Common myeloid progenitor, CD34-positive (primary cell): ENCODE data around the gene IRAK3.
"Not testable (repeated sequence)": the region's sequence is repeated elsewhere in the genome, so short reads cannot be mapped to it uniquely, and the experiment has no call there.

ENCODE experiments used
- CTCF ChIA-PET: fragments of 350-600 bp; sonication (Branson Sonifier 250); formaldehyde crosslinking; loops from one replicate; lab custom pipeline; 2021; ENCODE audit warnings: antibody characterized with exemption; lab: Charles Lee
- POLR2A ChIA-PET: fragments of 350-600 bp; sonication (Branson Sonifier 250); formaldehyde crosslinking; loops from one replicate; lab custom pipeline; 2021; ENCODE audit warnings: antibody characterized with exemption; lab: Charles Lee
- DNase-seq, 3 donors: peaks; one replicate each; pipeline versions ENCODE4 v3.0.0 to v3.0.0-alpha.2; 2013
- H3K27ac ChIP-seq, 2 experiments: 1 replicate in 1 of 2; 2 replicates in 1 of 2; pipeline ENCODE4 v1.7.0; 2013; ENCODE audit warnings: inconsistent platforms in 2 of 2, low read length in 2 of 2, mild to moderate bottlenecking in 2 of 2, low read depth in 1 of 2, moderate library complexity in 1 of 2; ENCODE audit not compliant: severe bottlenecking in 2 of 2, insufficient read depth in 1 of 2, poor library complexity in 1 of 2
- H3K27me3 ChIP-seq, 5 experiments: replicated peaks in 2 of 5; 1 replicate in 3 of 5; 2 replicates in 2 of 5; pipeline versions ENCODE4 v1.6.1 to v1.7.0; 2013; ENCODE audit warnings: low read length in 4 of 5, mild to moderate bottlenecking in 2 of 5, moderate library complexity in 2 of 5, inconsistent platforms in 1 of 5; ENCODE audit not compliant: insufficient read depth in 5 of 5, control insufficient read depth in 4 of 5
- H3K36me3 ChIP-seq, 4 experiments: 1 replicate in 2 of 4; 2 replicates in 2 of 4; pipeline versions ENCODE4 v1.6.1 to v1.7.0; 2013; ENCODE audit warnings: low read length in 3 of 4, control low read depth in 1 of 4, mild to moderate bottlenecking in 1 of 4; ENCODE audit not compliant: control insufficient read depth in 4 of 4, insufficient read depth in 4 of 4
- H3K4me1 ChIP-seq, 4 experiments: 1 replicate in 3 of 4; 2 replicates in 1 of 4; pipeline versions ENCODE4 v1.6.1 to v1.7.1; 2013; ENCODE audit warnings: low read length in 3 of 4, mild to moderate bottlenecking in 3 of 4, control low read depth in 1 of 4, inconsistent platforms in 1 of 4, moderate library complexity in 1 of 4; ENCODE audit not compliant: control insufficient read depth in 4 of 4, insufficient read depth in 4 of 4; ENCODE audit errors: control extremely low read depth in 1 of 4
- H3K4me3 ChIP-seq, 7 experiments: 1 replicate in 4 of 7; 2 replicates in 3 of 7; pipeline versions ENCODE4 v1.5.1 to v1.7.0; 2013; ENCODE audit warnings: mild to moderate bottlenecking in 7 of 7, low read length in 6 of 7, moderate library complexity in 6 of 7, inconsistent platforms in 2 of 7, low read depth in 2 of 7, control low read depth in 1 of 7; ENCODE audit not compliant: insufficient read depth in 4 of 7, control insufficient read depth in 1 of 7; ENCODE audit errors: extremely low read depth in 1 of 7
- H3K9me3 ChIP-seq, 5 experiments: 1 replicate in 4 of 5; 2 replicates in 1 of 5; pipeline versions ENCODE4 v1.6.1 to v1.7.1; 2013; ENCODE audit warnings: low read length in 4 of 5, mild to moderate bottlenecking in 2 of 5, inconsistent platforms in 1 of 5, low read depth in 1 of 5, moderate library complexity in 1 of 5; ENCODE audit not compliant: control insufficient read depth in 4 of 5, insufficient read depth in 2 of 5; ENCODE audit errors: control extremely low read depth in 1 of 5
- WGBS: methylation state at CpG from one replicate; pipeline ENCODE4 v1.1.5; 2013; ENCODE audit not compliant: insufficient coverage; 5-methylcytosine and 5-hydroxymethylcytosine counted together

The IRAK3 gene

GRCh38 chr12:66234037-66234693 lies 45.2 kb downstream of the IRAK3 start:
- H3K9me3 ChIP-seq, H3K27ac ChIP-seq, H3K27me3 ChIP-seq, H3K4me1 ChIP-seq, H3K4me3 ChIP-seq: not testable (repeated sequence)
- DNase-seq, result peak; percentile 47 to 71 (median 64)
- peaks cover 10 to 31% (median 22%) of the 10 kb centered on the region in 4 experiments for H3K36me3 ChIP-seq
- ChIA-PET POLR2A (interaction anchor here (0.5 to 0.9 kb wide), 2 partner anchors 64 to 1233 kb away, joined by 3 read pairs; partner anchors contain the start of gene TMBIM4), CTCF (interaction anchor here (1.1 to 4.0 kb wide), 10 partner anchors 8 to 89 kb away, joined by 3 to 21 read pairs (median 5); partner anchors contain the start of gene TMBIM4)
- 87% methylated on average over 11 of the region's 13 CpGs for WGBS

DNA sequence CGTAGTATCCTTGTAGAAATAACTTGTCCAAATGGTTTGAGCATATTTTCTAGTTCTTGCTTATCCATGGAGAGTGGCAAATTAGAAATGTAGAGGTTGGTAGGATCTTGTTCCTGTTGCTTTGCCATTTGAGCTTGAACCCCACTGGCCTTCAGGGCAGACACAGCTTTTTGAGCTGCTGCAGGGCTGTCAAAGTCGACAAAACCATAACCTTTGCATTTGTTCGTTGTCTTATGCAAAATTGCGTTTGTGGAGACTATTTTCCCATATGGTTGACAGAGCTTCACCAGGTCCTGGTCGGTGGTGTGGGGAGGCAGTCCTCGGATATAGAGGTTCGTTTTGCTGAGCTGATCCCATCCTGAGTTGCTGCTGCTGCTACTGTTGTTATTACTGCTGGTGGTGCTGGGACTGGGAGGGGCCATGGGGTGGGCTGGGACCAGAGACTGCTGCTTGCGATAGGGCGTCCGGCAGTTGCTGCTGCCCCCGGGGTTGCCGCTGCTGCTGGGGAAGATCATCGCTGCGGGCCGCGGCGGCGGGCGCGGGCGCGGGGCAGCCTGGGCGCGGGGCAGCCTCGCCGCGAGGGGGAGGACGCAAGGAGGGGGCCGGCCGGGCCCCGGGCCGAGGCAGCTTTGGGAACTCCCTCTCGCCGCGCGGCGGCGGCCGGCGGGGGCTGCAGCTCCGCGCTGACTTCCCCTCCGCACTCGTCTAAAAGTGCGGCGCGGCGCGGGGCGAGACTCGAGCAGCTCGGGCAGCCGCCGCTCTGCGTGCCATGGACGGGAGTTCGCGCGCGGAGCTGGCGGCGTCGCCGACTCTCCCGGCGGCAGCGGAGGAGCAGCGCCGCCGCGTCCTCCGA lies 46.0 kb downstream of the IRAK3 start:
- WGBS, result 3% methylated on average over 37 of the region's 72 CpGs
- peak; percentile 74 to 87 (median 79) for DNase-seq
- peak overlapping the region; percentile 33 to 63 for H3K27ac ChIP-seq
- not testable (repeated sequence) for H3K27me3 ChIP-seq, H3K9me3 ChIP-seq, H3K4me1 ChIP-seq
- POLR2A ChIA-PET, result interaction anchor here (0.6 to 0.9 kb wide), 2 partner anchors 62 to 65 kb away, joined by 3 to 7 read pairs; partner anchors contain the start of gene TMBIM4
- peaks cover 4 to 28% (median 15%) of the 10 kb centered on the region in 4 experiments for H3K36me3 ChIP-seq
- CTCF ChIA-PET, result interaction anchor here (0.8 to 4.0 kb wide), 21 partner anchors 9 to 174 kb away, joined by 3 to 21 read pairs (median 4); partner anchors contain the start of genes IRAK3 and TMBIM4
- peak overlapping the region; percentile 40 to 82 (median 65) for H3K4me3 ChIP-seq

- H3K27ac ChIP-seq, result peak overlapping the region; percentile 33 to 63
- CTCF ChIA-PET, result interaction anchor here (0.8 to 4.0 kb wide), 18 partner anchors 9 to 173 kb away, joined by 3 to 21 read pairs (median 4); partner anchors contain the start of genes IRAK3 and TMBIM4
- no peaks in the 10 kb centered on the region for H3K9me3 ChIP-seq
- peaks cover 0 to 14% (median 4%) of the 10 kb centered on the region in 4 experiments for H3K4me1 ChIP-seq
- peak overlapping the region; percentile 40 to 82 (median 65) for H3K4me3 ChIP-seq
- no peaks in the 10 kb centered on the region for H3K27me3 ChIP-seq
- no CpG with 5 or more reads among the region's 5 CpGs for WGBS
- POLR2A ChIA-PET, result interaction anchor here (0.6 to 0.7 kb wide), 2 partner anchors 63 to 1424 kb away, joined by 3 to 7 read pairs; no protein-coding TSS in a partner anchor
- H3K36me3 ChIP-seq, result peaks cover 2 to 24% (median 13%) of the 10 kb centered on the region in 4 experiments
- peak; percentile 35 to 75 (median 61) for DNase-seq
These were observed 46.7 kb downstream of the IRAK3 start for GRCh38 chr12:66235626-66236281.

DNA sequence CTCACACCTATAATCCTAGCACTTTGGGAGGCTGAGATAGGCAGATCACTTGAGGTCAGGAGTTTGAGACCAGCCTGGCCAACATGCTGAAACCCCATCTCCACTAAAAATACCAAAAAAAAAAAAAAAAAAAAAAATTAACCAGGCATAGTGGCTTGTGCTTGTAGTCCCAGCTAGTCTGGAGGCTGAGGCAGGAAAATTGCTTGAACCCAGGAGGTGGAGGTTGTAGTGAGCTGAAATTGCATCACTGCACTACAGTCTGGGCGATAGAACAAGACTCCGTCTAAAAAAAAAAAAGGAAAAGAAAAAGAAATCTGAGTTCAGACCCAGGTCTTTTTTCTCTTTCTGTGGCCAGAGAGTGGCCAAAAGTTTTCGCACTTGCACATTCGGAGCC lies 47.3 kb downstream of the IRAK3 start:
- Histone ChIP-seq H3K4me1 (peaks cover 0 to 18% (median 4%) of the 10 kb centered on the region in 4 experiments), H3K36me3 (peaks cover 2 to 25% (median 11%) of the 10 kb centered on the region in 4 experiments), H3K4me3 (peak overlapping the region in 2 of 7 experiments; percentile 65 to 82)
- not testable (repeated sequence) for DNase-seq, H3K27me3 ChIP-seq, H3K27ac ChIP-seq, H3K9me3 ChIP-seq
- ChIA-PET POLR2A (interaction anchor here (0.7 kb wide), 1 partner anchor 1424 kb away, joined by 3 read pairs; no protein-coding TSS in a partner anchor), CTCF (interaction anchor here (1.1 to 4.0 kb wide), 11 partner anchors 9 to 172 kb away, joined by 3 to 21 read pairs (median 5); partner anchors contain the start of genes IRAK3 and TMBIM4)
- 93% methylated on average over 4 of the region's 4 CpGs for WGBS

DNA sequence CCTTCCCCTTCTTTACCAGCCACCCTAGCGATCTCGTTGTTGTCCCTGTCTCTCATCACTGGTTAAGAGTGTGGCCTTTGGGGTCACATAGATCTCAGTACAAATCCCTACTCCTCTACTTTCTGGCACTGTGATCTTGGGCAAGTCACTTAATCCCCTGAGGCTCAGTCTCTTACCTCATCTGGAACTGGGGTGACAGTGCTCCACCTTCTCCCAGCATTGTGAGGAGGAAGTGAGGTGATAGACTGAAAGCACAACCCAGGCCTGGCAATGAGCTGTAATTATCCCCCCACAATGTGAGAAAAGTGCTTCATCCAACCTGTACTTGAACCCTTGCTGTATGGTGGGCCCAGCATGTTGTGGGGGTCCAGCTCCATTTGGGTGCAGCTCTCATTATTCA lies 48.0 kb downstream of the IRAK3 start:
- Histone ChIP-seq H3K9me3 (no peaks in the 10 kb centered on the region), H3K4me3 (no peak overlapping the region), H3K27me3 (no peaks in the 10 kb centered on the region), H3K4me1 (peaks cover 0 to 24% (median 4%) of the 10 kb centered on the region in 4 experiments), H3K27ac (no peak overlapping the region), H3K36me3 (peaks cover 0 to 20% (median 5%) of the 10 kb centered on the region in 4 experiments)
- WGBS, result 100% methylated on average over 2 of the region's 2 CpGs
- ChIA-PET POLR2A (interaction anchor here (0.9 kb wide), 1 partner anchor 67 kb away, joined by 4 read pairs; the partner anchor contains the start of gene TMBIM4), CTCF (interaction anchor here (0.9 to 4.0 kb wide), 4 partner anchors 8 to 456 kb away, joined by 3 to 21 read pairs (median 4); partner anchors contain the start of gene TMBIM4)
- DNase-seq, result no peak

DNA sequence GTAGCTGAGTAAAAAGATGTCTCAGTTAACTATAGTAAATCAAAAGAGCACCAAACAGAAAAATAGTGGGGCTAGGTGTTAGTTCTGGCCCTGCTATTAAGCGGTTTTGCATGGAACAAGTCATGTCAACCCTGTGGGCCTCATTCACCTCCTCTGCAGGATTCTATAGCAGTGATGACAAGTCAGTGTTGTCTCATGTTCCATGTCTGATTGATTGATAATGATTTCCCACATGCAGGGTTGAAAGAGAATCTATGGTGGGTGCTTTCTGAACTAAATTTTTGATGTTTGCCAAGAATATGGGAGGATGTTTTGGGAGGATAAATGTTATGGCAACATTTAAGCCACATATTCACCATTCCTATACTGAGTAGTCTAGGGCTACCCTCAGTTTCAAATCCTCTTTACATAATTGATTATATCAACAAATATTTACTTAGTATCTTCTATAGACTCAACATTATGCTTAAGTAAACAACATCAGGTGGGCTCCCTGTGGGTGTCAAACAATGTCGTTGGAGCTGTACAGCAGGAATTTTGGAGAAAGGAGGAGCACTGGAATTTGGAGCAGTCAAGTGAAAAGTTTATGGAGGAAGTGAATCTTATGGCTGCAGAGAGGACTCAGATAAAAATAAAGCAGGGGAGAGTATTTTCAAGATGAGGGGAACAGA lies 48.6 kb downstream of the IRAK3 start:
- Histone ChIP-seq H3K27me3 (no peaks in the 10 kb centered on the region), H3K4me3 (no peak overlapping the region), H3K4me1 (peaks cover 0 to 25% (median 4%) of the 10 kb centered on the region in 4 experiments), H3K36me3 (peaks cover 0 to 20% (median 4%) of the 10 kb centered on the region in 4 experiments), H3K9me3 (no peaks in the 10 kb centered on the region), H3K27ac (no peak overlapping the region)
- ChIA-PET CTCF (interaction anchor here (0.9 to 4.0 kb wide), 4 partner anchors 17 to 456 kb away, joined by 3 to 21 read pairs (median 4); partner anchors contain the start of gene TMBIM4), POLR2A (interaction anchor here (0.9 kb wide), 1 partner anchor 68 kb away, joined by 4 read pairs; the partner anchor contains the start of gene TMBIM4)
- no peak for DNase-seq
- 100% methylated on average over 1 of the region's 2 CpGs for WGBS
